ENCODE measurements around the gene PCMTD2.
A peak's percentile ranks its signal among the peaks of the same experiment; 100 is the strongest.
"Not testable (repeated sequence)": the region's sequence is repeated elsewhere in the genome, so short reads cannot be mapped to it uniquely, and the experiment has no call there.

Gene PCMTD2

GRCh38 chr20:64222851-64223525, 32.6 kb upstream of the PCMTD2 start:
- DNase-seq, result peak; percentile 51

GRCh38 chr20:64223526-64224067, 32.0 kb upstream of the PCMTD2 start:
- DNase-seq, result peak; percentile 73

- no peak for DNase-seq
These were observed 31.0 kb upstream of the PCMTD2 start for GRCh38 chr20:64224351-64225170.

GRCh38 chr20:64225171-64225595, 30.4 kb upstream of the PCMTD2 start:
- no peak for DNase-seq

GRCh38 chr20:64225828-64226598, 29.5 kb upstream of the PCMTD2 start:
- DNase-seq, result no peak

GRCh38 chr20:64226686-64227580, 28.6 kb upstream of the PCMTD2 start:
- no peak for DNase-seq

- DNase-seq, result no peak
These were observed 27.4 kb upstream of the PCMTD2 start for GRCh38 chr20:64228086-64228653.

GRCh38 chr20:64228751-64229506, 26.6 kb upstream of the PCMTD2 start:
- no peak for DNase-seq

- DNase-seq, result no peak
These were observed 26.0 kb upstream of the PCMTD2 start for GRCh38 chr20:64229507-64230061.

- DNase-seq, result no peak
These were observed 24.9 kb upstream of the PCMTD2 start for GRCh38 chr20:64230461-64231145.

- no peak for DNase-seq
These were observed 23.7 kb upstream of the PCMTD2 start for GRCh38 chr20:64231621-64232550.

- no peak for DNase-seq
These were observed 22.8 kb upstream of the PCMTD2 start for GRCh38 chr20:64232794-64233193.

GRCh38 chr20:64233725-64234124, 21.8 kb upstream of the PCMTD2 start:
- no peak for DNase-seq

GRCh38 chr20:64234291-64234791, 21.2 kb upstream of the PCMTD2 start:
- DNase-seq, result no peak

- DNase-seq, result not testable (repeated sequence)
These were observed 20.5 kb upstream of the PCMTD2 start for GRCh38 chr20:64234921-64235565.

GRCh38 chr20:64236137-64237088, 19.1 kb upstream of the PCMTD2 start:
- no peak for DNase-seq
